HG03558 (cell line): ENCODE results near the gene NAV2.
"Not testable (repeated sequence)": the region's sequence is repeated elsewhere in the genome, so short reads cannot be mapped to it uniquely, and the experiment has no call there.

Source experiments
- ATAC-seq: cut with Tn5 transposase; IDR thresholded peaks from one replicate; pipeline ENCODE4 v1.9.1; 2021; ENCODE audit warnings: moderate number of reproducible peaks; ENCODE audit not compliant: unreplicated experiment; ENCODE audit errors: extremely low read depth

Gene NAV2

GRCh38 chr11:19907839-19908238 lies 195.2 kb downstream of the NAV2 start:
- no peak for ATAC-seq

- no peak for ATAC-seq
Measured at GRCh38 chr11:19910931-19911330, 198.3 kb downstream of the NAV2 start.

- ATAC-seq, result no peak
Measured at GRCh38 chr11:19912115-19912957, 199.7 kb downstream of the NAV2 start.

DNA sequence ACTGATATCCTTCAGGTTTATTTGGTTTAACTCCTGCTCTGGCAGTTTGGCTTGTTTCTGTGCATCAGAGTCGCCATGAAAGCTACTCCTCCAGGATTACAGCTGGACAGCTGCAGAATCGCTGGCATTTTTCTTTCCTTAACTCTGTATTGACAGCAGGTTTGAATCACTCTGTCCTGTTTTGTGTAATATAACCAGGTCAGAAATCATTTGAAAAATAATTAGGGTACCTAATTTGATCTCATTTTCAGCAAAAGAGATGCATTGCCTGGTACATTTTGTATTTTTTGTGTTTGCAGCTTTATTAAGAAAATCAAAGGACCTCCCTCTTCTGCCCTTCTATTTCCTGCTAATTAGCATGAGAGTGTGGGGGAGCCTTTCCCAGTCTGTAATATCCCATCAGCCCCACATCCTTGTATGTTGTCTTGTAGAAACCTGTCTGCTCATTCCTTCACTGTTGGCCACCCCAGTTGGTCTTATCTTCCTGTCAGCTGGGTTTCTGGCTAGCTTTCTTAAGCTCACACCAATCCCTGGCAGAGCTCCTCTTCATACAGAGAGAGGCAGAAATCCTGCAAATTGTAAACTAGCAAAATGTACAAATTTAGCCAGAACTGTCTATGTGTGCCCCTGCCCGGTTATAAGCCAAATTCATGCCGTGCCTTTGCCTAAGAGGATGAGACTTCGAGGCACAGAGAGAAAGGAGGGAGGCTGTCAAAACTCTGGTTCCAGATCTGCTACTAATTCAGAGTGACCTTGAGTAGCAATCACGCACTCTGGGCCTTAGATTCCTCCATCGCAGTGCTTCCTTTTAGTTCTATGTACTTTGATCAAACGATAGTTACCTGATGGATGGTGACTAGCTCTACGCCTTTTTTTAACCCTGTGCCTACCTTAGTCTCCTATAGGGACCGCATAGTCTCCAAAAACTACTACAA lies 200.6 kb downstream of the NAV2 start:
- ATAC-seq, result no peak

GRCh38 chr11:19913893-19914249 lies 201.2 kb downstream of the NAV2 start:
- ATAC-seq, result no peak

- no peak for ATAC-seq
Measured at GRCh38 chr11:19915808-19916207, 203.2 kb downstream of the NAV2 start.

DNA sequence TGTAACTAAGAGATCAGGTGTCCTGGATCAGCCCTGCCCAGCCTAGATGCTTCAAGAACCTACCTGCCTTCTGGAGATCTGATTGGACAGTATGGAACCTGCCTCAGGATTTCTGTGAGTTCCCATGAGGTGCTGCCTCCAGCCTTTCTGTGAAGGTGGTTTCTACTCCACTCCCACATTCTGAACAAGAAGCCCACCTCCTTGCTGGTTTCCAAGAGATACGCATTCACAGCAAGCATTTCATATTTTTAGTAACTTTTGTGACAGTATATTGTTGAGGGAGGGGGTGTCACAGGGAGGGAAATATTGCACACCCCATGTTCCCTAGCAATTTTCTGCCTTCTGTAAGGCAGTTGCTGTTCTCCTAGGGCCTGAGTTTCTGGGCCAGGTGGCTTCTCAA lies 204.4 kb downstream of the NAV2 start:
- ATAC-seq, result no peak

GRCh38 chr11:19918302-19919049 lies 205.8 kb downstream of the NAV2 start:
- no peak for ATAC-seq

GRCh38 chr11:19919050-19919561 lies 206.5 kb downstream of the NAV2 start:
- no peak for ATAC-seq

- no peak for ATAC-seq
Measured at GRCh38 chr11:19920982-19921381, 208.3 kb downstream of the NAV2 start.

DNA sequence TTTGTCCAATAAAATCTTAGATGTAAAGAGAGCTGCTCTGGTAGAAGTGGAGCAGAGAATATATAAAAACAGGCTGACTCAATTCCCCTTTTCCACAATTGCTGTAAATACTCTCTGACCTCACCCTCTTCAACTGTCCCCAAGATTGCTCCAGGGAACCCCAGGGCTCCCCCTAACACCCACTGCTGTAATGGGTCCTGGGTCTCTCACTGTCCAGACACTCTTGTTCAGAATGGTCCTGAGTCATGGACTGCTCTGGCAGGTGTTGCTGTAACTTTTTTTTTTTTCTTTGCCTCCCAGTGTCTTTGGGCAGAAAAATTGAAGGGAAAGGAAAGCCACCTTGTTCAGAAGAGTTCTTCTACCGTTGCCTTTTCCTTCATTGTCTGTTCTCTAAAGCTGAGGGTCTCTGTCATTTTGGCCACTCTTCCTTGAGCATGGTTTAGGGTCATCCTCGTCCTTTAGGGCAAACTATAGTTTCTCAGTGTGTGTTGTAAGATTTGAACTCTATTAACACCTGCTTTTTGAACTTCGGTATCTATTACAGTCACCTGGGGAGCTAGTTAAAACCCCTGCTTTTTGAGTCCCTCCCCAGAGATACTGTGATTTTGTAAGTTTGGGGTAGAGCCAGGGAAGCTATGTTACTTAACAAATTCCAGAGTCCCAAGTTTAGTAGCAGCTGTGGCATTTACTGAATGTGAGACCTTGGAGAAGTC lies 209.5 kb downstream of the NAV2 start:
- no peak for ATAC-seq

DNA sequence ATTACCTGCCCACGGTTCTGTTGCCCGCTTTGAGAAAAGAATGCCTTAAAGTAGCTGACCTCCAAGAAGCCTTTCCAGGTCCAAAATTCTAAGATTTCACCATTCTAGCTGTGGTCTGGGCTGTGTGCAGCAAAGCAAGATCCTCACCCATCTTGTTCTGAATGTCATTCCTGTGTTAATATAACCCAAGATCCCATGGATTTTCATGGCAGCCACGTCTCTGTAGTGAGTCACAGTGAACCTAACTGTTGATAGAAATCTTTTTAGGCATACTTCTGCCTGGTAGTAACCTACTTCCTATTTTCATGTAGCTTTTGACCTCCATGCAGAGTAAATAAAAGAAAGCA lies 210.0 kb downstream of the NAV2 start:
- ATAC-seq, result no peak

GRCh38 chr11:19923626-19924025 lies 211.0 kb downstream of the NAV2 start:
- ATAC-seq, result no peak

GRCh38 chr11:19924311-19924710 lies 211.7 kb downstream of the NAV2 start:
- no peak for ATAC-seq

- no peak for ATAC-seq
Measured at GRCh38 chr11:19924716-19925115, 212.1 kb downstream of the NAV2 start.

- ATAC-seq, result not testable (repeated sequence)
Measured at GRCh38 chr11:19927403-19927802, 214.8 kb downstream of the NAV2 start.

DNA sequence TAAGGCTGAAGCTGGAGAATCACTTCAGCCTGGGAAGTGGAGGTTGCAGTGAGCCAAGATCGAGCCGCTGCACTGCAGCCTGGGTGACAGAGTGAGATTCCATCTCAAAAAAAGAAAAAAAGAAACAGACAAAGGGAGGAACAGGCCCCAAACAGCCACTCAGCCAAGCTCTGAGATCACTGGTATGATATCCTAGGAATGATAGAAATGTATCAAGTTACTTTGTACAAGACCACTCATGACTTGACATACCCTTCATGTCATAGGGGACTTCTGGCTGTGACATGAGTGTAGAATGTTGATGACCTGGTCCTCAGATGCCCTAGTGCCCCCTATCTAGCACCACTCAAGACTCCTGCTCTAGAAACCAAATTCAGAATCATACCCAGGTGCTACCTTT lies 216.5 kb downstream of the NAV2 start:
- no peak for ATAC-seq

GRCh38 chr11:19929655-19930054 lies 217.0 kb downstream of the NAV2 start:
- no peak for ATAC-seq

DNA sequence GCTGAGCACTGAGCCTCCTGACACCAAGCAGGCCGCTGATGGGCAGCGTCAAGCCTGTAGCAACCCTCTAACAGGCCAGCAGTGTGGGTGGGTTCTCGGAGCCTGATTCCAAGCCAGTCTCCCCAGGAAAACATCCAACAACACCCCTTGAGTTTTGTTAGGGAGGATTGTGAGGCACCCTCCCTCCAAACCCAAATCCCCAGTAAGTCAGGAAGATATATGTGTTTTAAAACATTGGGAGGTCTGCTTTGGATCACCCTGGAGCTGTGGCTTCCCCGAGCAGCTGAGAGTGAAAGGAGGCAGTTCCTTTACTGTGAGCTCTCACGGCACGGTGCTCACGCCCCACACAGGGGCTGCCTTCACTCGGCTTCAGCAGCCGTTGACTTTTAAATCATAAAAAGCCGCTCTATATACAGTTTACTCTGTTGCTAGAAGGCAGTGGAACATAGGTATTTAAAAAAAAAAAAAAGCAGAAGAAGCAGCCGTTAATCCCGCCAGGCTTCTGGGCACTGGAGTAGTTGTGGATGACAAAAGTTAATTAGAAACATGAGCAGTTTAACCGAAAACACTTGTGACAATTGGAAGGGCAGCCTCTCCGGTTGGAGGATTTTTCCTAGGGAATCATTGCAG lies 218.6 kb downstream of the NAV2 start:
- ATAC-seq, result no peak
